Left hindlimb (tissue), 1 donor: ENCODE data around the gene CLINT1.
"Not testable (repeated sequence)": the region's sequence is repeated elsewhere in the genome, so short reads cannot be mapped to it uniquely, and the experiment has no call there.

Source experiments
- DNase-seq: peaks from one replicate; pipeline ENCODE4 v3.0.0-alpha.2; 2018

The CLINT1 gene

GRCh38 chr5:157862183-157862851 lies 3.4 kb upstream of the CLINT1 start:
- DNase-seq: no peak

DNA sequence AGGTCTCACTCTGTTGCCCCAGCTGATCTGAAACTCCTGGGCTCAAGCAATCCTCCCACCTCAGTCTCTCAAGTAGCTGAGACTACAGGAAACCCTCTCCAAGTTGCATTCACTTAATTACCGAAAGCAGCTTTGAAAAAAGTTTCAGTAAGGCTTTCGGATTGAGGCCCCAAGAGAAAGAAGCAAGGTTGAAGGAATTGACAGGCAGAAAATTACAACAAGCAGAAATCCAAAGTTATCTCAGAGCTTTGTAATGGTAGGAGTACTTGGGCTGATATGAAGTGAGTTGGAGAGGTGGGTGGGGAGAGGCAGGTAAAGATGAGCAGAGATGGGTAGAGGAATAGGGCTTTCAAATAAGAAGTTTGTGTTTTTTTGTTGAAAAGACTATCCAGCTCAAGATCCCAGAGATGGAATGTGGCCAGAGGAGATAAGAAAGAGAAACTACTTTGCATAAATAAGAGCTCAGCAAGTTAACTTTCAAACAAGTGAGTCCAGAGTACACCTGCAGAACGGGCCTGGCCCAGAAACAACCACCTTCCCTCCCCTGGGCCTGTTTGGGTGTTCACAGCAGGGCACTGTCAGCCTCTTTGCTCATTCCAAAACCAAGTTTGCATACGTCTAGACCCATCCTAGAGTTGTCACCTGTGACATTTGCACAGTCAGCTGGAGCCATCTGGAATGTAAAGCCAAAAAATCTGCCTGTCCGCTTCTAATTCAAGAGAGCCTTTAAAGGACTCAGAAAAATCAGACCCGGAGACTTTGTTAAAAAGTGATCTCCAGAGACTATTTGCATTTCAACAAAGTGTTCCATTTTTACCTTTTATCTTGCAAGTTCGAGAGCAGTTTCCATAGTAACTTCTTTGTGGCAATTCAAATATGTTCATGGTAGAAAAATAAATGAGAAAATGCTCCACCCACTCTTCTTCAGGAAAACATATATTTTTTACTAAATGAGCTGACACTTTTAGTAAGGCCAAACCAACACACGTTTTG lies 2.2 kb upstream of the CLINT1 start:
- no peak for DNase-seq

DNA sequence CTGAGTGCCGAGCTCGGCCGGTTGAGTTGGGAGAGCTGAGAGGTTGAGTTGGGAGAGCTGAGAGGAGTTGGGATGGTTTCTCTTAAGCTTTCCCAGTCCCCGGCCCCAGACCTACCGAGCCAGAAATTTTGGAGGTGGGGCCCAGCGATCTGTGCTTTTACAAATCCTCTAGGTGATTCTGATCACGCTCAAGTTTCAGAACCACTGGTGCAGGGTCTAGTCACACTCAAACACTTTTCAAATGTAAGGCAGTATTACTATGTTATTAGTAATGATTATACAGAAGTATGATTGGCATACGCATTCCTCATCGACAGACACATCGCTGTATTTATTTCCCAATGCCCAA lies 256 bp upstream of the CLINT1 start:
- DNase-seq: no peak

- DNase-seq: no peak
Observed at GRCh38 chr5:157857816-157858526, 974 bp downstream of the CLINT1 start.

DNA sequence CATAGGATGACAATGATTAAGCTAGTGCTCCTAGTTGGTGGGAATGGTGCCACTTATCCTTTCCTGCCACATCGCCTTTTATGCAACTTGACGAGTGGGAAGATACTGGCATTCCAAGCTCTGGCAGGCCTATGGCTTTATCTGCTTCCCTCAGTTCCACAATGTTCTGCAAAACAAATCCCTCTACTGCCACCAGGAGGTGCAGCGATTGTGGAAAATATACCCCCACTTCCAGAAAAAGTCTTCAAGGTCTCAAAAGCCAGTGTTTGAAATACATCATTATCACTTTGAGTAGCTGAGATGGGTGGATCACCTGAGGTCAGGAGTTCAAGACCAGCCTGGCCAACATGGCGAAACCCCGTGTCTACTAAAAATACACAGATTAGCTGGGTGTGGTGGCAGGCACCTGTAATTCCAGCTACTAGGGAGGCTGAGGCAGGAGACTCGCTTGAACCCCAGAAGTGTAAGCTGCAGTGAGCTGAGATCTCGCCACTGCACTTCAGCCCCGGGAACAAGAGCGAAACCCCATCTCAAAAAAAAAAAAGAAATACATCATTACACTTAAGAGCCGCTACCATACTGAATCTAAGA lies 3.4 kb downstream of the CLINT1 start:
- DNase-seq: peak; percentile 51

GRCh38 chr5:157853365-157853764 lies 5.6 kb downstream of the CLINT1 start:
- not testable (repeated sequence) for DNase-seq

- no peak for DNase-seq
Observed at GRCh38 chr5:157845914-157846598, 12.9 kb downstream of the CLINT1 start.

DNA sequence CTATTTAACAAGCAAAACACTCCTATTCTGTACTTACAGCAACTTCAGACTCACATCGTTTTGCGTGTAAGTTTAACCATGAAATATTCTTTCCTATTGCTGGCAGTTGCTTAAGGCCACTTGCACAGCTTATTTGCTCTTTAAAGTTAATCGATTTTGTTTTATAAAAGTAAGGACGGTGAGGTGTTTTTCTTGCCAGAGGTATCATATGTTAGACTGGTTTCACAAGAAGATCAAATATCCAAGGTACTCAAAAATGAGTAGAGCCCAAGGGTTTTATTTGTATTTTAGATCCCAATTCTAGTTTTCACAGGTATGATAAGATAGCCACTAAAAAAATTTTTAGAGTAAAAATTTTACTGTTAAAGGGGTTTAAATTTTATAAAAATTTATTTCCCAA lies 16.2 kb downstream of the CLINT1 start:
- no peak for DNase-seq

GRCh38 chr5:157842185-157842584 lies 16.8 kb downstream of the CLINT1 start:
- DNase-seq: no peak

- no peak for DNase-seq
Observed at GRCh38 chr5:157839157-157839795, 19.7 kb downstream of the CLINT1 start.

DNA sequence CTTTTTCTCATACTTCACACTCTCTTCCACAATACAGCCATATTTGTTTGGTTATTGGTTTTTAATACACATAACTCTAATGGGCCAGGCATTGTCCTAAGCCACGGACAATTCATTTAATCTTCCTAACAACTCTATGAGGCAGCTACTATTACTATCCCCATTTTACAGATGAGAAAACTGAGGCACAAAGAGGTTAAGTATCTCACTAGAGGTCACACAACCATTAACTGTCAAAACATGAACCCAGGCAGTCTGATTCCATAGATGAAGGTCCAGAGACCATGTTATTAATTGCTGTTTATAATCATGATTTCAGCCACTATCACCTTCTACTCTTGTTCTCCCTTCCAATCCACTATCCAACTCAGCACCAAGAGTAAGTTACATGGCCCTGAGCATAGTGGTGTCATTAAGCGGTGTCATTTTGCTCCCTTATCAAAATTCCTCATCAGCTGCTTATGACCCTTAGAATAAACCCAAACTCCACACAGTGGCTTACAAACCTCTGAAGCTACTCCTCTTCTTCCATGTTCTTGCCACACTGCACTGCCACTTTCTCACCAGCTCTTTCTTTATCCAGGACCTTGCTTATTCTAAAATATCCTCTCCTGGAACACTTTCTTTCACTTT lies 22.7 kb downstream of the CLINT1 start:
- no peak for DNase-seq

- no peak for DNase-seq
Observed at GRCh38 chr5:157835041-157835440, 23.9 kb downstream of the CLINT1 start.

GRCh38 chr5:157828944-157829639 lies 29.9 kb downstream of the CLINT1 start:
- no peak for DNase-seq

DNA sequence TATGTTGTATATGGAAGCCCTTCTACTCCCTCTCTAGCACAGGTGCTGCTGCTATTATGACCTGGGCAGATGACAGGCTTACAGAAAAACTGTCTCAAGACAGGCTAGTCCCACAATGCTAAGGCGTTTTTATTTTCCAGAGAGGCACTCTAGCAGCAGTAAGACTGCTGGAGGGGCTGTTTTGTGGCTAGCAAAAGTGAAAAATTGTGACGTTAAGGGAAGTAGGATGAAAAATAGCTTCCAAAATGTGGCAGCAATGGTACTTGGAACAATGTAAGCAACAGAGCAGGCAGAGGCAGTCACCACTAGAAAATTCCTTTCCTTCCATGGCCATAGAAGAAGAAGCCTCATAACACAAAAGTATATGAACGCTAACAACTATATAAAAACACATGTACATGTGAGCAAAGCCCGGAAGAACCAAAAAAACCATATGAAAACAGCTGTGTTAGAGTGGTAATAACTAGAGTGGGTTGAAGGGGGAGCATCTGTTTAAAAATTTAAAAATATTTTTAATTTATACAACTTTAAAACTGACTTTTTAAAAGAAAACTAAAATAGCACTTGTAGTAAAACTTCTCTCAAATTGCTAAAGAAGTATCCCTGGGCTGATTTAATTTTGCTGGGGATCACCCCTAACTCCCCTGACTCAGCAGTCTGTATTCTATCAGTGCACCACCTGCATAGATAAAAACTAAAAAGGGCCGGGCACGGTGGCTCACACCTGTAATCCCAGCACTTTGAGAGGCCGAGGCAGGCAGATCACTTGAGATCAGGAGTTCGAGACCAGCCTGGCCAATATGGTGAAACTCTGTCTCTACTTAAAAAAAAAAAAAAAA lies 30.6 kb downstream of the CLINT1 start:
- no peak for DNase-seq

- no peak for DNase-seq
Observed at GRCh38 chr5:157827423-157827822, 31.5 kb downstream of the CLINT1 start.

DNA sequence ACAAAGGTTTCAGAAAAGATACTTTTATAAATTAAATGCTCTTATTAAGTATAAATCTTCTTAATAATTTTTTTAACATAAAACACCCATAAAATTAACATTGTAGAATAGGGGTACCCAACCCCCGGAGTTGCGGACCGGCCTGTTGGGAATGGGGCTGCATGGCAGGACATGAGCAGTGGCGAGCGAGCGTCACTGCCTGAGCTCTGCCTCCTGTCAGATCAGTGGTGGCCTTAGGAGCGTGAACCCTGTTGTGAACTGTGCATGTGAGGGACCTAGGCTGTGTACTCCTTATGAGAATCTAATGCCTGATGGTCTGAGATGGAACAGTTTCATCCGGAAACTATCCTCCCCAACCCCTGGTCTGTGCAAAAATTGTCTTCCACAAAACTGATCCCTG lies 35.3 kb downstream of the CLINT1 start:
- no peak for DNase-seq

- no peak for DNase-seq
Observed at GRCh38 chr5:157821822-157822622, 36.9 kb downstream of the CLINT1 start.

DNA sequence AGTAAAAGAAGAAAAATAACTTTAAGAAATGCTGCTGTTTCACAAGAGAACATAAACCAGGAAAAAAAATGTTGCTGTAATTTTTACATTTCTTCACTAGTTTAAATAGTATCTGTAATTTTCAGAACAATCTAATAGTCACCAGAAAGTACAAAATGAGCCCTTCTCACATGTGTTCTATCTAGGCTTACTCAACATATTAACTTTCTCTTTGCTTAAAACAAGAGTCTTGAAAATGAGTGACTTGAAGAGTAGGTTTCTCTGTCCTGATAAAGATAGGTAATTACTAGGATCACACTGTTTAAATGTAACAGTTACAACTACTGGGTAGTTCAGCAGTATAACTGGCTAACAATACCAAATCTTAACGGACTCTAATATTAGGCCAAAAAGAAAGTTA lies 37.5 kb downstream of the CLINT1 start:
- no peak for DNase-seq
